ENCODE data around the gene DGCR2.

The DGCR2 gene

GRCh38 chr22:19105456-19105855 is 16.8 kb downstream of the DGCR2 start:
- no peak for TF ChIP-seq CTCF (IDR thresholded peaks at IDR 0.05; ENCODE audit: low read depth, low read length)
- Histone ChIP-seq H3K9me3 (no peaks in the 10 kb centered on the region), H3K4me3 (ENCODE audit: low read depth, low read length) (no peak overlapping the region), H3K27me3 (no peaks in the 10 kb centered on the region), H3K36me3 (peaks cover 3% of the 10 kb centered on the region; the same call in 1 of the 2 replicates), H3K4me1 (no peaks in the 10 kb centered on the region)
- no peak for DNase-seq

- TF ChIP-seq CTCF (IDR thresholded peaks at IDR 0.05; ENCODE audit: low read depth, low read length), result no peak
- H3K27me3 ChIP-seq, result no peaks in the 10 kb centered on the region
- no peak for DNase-seq
- H3K9me3 ChIP-seq, result no peaks in the 10 kb centered on the region
- H3K4me1 ChIP-seq, result no peaks in the 10 kb centered on the region
- peaks cover 3% of the 10 kb centered on the region; the same call in 1 of the 2 replicates for H3K36me3 ChIP-seq
- H3K4me3 ChIP-seq (ENCODE audit: low read depth, low read length), result no peak overlapping the region
These were observed 18.1 kb downstream of the DGCR2 start for GRCh38 chr22:19103880-19104821.

GRCh38 chr22:19098157-19098556 is 24.1 kb downstream of the DGCR2 start:
- peaks cover 6% of the 10 kb centered on the region; the same call in 1 of the 2 replicates for H3K36me3 ChIP-seq
- H3K9me3 ChIP-seq, result no peaks in the 10 kb centered on the region
- no peak for DNase-seq
- no peak overlapping the region for H3K4me3 ChIP-seq (ENCODE audit: low read depth, low read length)
- no peaks in the 10 kb centered on the region for H3K4me1 ChIP-seq
- H3K27me3 ChIP-seq, result no peaks in the 10 kb centered on the region
- no peak for TF ChIP-seq CTCF (IDR thresholded peaks at IDR 0.05; ENCODE audit: low read depth, low read length)

- H3K4me3 ChIP-seq (ENCODE audit: low read depth, low read length), result no peak overlapping the region
- no peak for TF ChIP-seq CTCF (IDR thresholded peaks at IDR 0.05; ENCODE audit: low read depth, low read length)
- DNase-seq, result no peak
- H3K36me3 ChIP-seq, result peaks cover 6% of the 10 kb centered on the region; the same call in 1 of the 2 replicates
- no peaks in the 10 kb centered on the region for H3K9me3 ChIP-seq
- no peaks in the 10 kb centered on the region for H3K27me3 ChIP-seq
- H3K4me1 ChIP-seq, result no peaks in the 10 kb centered on the region
These were observed 24.7 kb downstream of the DGCR2 start for GRCh38 chr22:19097518-19097917.

- no peak for DNase-seq
- H3K36me3 ChIP-seq, result peaks cover 6% of the 10 kb centered on the region; the same call in 1 of the 2 replicates
- H3K4me1 ChIP-seq, result no peaks in the 10 kb centered on the region
- H3K27me3 ChIP-seq, result no peaks in the 10 kb centered on the region
- H3K9me3 ChIP-seq, result no peaks in the 10 kb centered on the region
- no peak for TF ChIP-seq CTCF (IDR thresholded peaks at IDR 0.05; ENCODE audit: low read depth, low read length)
- H3K4me3 ChIP-seq (ENCODE audit: low read depth, low read length), result no peak overlapping the region
These were observed 25.7 kb downstream of the DGCR2 start for GRCh38 chr22:19096555-19096954.
